ENCODE results near the gene ZNF436. TPM values are rescaled to one million over a fixed set of nuclear protein-coding genes. Genes with fewer than 3 reads are reported as not detected.

The ZNF436 gene
- 4.9 to 6.6 TPM (median 5.4 TPM) in 5 replicates for total RNA-seq (2022; extraction: Qiagen RNA extraction)

GRCh38 chr1:23369335-23370013 is at the start of gene ZNF436:
ZNF436 (minus strand) TSS chr1:23369836; CDS start chr1:23368005, 1,831 bp downstream.

GRCh38 chr1:23344111-23344986 is 25.3 kb downstream of the ZNF436 start, which contains the start of gene HNRNPR:
HNRNPR (minus strand) TSS chr1:23344284; CDS start chr1:23341008, 3,276 bp downstream.

Other genes with a start within 250 kb of the ZNF436 start
- 17.8 to 29.4 TPM (median 20.6 TPM) in 5 replicates for gene LUZP1, start 201.0 kb downstream of the ZNF436 start, total RNA-seq (2022; extraction: Qiagen RNA extraction)
- gene HTR1D, start 152.3 kb downstream of the ZNF436 start, total RNA-seq (2022; extraction: Qiagen RNA extraction), result 12.8 to 15.7 TPM (median 14.4 TPM) in 5 replicates
- 151 to 213 TPM (median 164 TPM) in 5 replicates for gene HNRNPR, start 25.6 kb downstream of the ZNF436 start, total RNA-seq (2022; extraction: Qiagen RNA extraction)
- 0.38 to 0.61 TPM (median 0.41 TPM) in 5 replicates for gene TCEA3, start 54.9 kb upstream of the ZNF436 start, total RNA-seq (2022; extraction: Qiagen RNA extraction)
- gene ASAP3, start 114.3 kb upstream of the ZNF436 start, total RNA-seq (2022; extraction: Qiagen RNA extraction), result 5.4 to 7.7 TPM (median 6.9 TPM) in 5 replicates
- gene E2F2, start 161.4 kb upstream of the ZNF436 start, total RNA-seq (2022; extraction: Qiagen RNA extraction), result 2.5 to 2.9 TPM (median 2.6 TPM) in 5 replicates
- 302 to 419 TPM (median 395 TPM) in 5 replicates for gene ID3, start 189.7 kb upstream of the ZNF436 start, total RNA-seq (2022; extraction: Qiagen RNA extraction)

Measured in A549 treated with Hydrocortisone at 1 μM for 4 hours (cell line).